IMR-90 (cell line): ENCODE measurements around the gene SLC6A12. TPM values are rescaled to one million over a fixed set of nuclear protein-coding genes. Genes with fewer than 3 reads are reported as not detected.

Experiments
- ATAC-seq: fragments of 200-7000 bp; cut with Tn5 transposase; 2 replicates; pipeline ENCODE4 v1.9.1; 2020; ENCODE audit warnings: low read depth, mild to moderate bottlenecking, moderate library complexity
- BruUV-seq: library from RNA; stranded (reverse); fragments of 400-500 nt; replicated peaks from 2 replicates; lab custom pipeline; 2021; lab: Mats Ljungman, UMichigan
- CTCF ChIA-PET: fragments of 300-600 bp; formaldehyde crosslinking; extraction: SDS; loops from one replicate; lab custom pipeline; 2021; ENCODE audit warnings: antibody characterized with exemption; lab: Yijun Ruan, JAX
- POLR2A ChIA-PET: fragments of 300-600 bp; sonication (Branson Sonifier 250); formaldehyde crosslinking; loops from one replicate; lab custom pipeline; 2022; ENCODE audit warnings: antibody characterized with exemption; ENCODE audit not compliant: unreplicated experiment; lab: Charles Lee
- DNase-seq: peaks from one replicate; pipeline ENCODE4 v3.0.0; 2013
- H2AFZ ChIP-seq: replicated peaks from 2 replicates; pipeline ENCODE3; 2013; ENCODE audit warnings: low read length, mild to moderate bottlenecking; ENCODE audit not compliant: poor library complexity
- H2AK5ac ChIP-seq: 2 replicates; pipeline ENCODE4 v1.6.1; 2013; ENCODE audit warnings: low read depth, low read length, inconsistent platforms
- H2AK9ac ChIP-seq: replicated peaks from 2 replicates; pipeline ENCODE3; 2013; ENCODE audit warnings: mild to moderate bottlenecking, low read depth, low read length, moderate library complexity; ENCODE audit not compliant: poor library complexity
- H2BK120ac ChIP-seq: 2 replicates; pipeline ENCODE4 v1.6.1; 2013; ENCODE audit warnings: low read depth, low read length, inconsistent platforms
- H2BK15ac ChIP-seq: 3 replicates; pipeline ENCODE4 v1.6.1; 2013; ENCODE audit warnings: low read depth, low read length, inconsistent platforms
- H2BK20ac ChIP-seq: 2 replicates; pipeline ENCODE4 v1.6.1; 2013; ENCODE audit warnings: low read depth, mild to moderate bottlenecking, inconsistent platforms, low read length, moderate library complexity
- H2BK5ac ChIP-seq: 2 replicates; pipeline ENCODE4 v1.6.1; 2013; ENCODE audit warnings: mild to moderate bottlenecking, low read depth, low read length, inconsistent platforms; ENCODE audit not compliant: poor library complexity, severe bottlenecking
- H3K14ac ChIP-seq: replicated peaks from 2 replicates; pipeline ENCODE4 v1.6.1; 2013; ENCODE audit warnings: low read depth, low read length, inconsistent platforms
- H3K18ac ChIP-seq: 2 replicates; pipeline ENCODE4 v1.6.1; 2013; ENCODE audit warnings: low read depth, low read length, control low read depth
- H3K23ac ChIP-seq: 2 replicates; pipeline ENCODE4 v1.6.1; 2013; ENCODE audit warnings: low read depth, low read length, inconsistent platforms
- H3K27ac ChIP-seq: 2 replicates; pipeline ENCODE4 v1.5.1; 2013; ENCODE audit warnings: mild to moderate bottlenecking, control low read depth, low read length; ENCODE audit not compliant: insufficient read depth
- H3K27me3 ChIP-seq: 2 replicates; pipeline ENCODE4 v1.6.1; 2013; ENCODE audit warnings: low read length; ENCODE audit not compliant: control insufficient read depth, insufficient read depth
- H3K36me3 ChIP-seq: 2 replicates; pipeline ENCODE4 v1.6.1; 2013; ENCODE audit warnings: low read length, mixed read lengths; ENCODE audit not compliant: control insufficient read depth, insufficient read depth
- H3K4ac ChIP-seq: 2 replicates; pipeline ENCODE4 v1.6.1; 2013; ENCODE audit warnings: low read depth, low read length, inconsistent platforms
- H3K4me1 ChIP-seq: 2 replicates; pipeline ENCODE4 v1.6.1; 2013; ENCODE audit warnings: low read length, mixed read lengths; ENCODE audit not compliant: control insufficient read depth, insufficient read depth
- H3K4me2 ChIP-seq: 2 replicates; pipeline ENCODE4 v1.6.1; 2013; ENCODE audit warnings: low read depth, mild to moderate bottlenecking, control low read depth, low read length, moderate library complexity
- H3K4me3 ChIP-seq: 2 replicates; pipeline ENCODE4 v1.5.1; 2013; ENCODE audit warnings: low read depth, mild to moderate bottlenecking, control low read depth, low read length, moderate library complexity; ENCODE audit not compliant: insufficient read depth
- H3K56ac ChIP-seq: 2 replicates; pipeline ENCODE4 v1.6.1; 2013; ENCODE audit warnings: low read length, inconsistent platforms; ENCODE audit not compliant: insufficient read depth; ENCODE audit errors: extremely low read depth
- H3K79me1 ChIP-seq, 2 experiments: 2 replicates each; pipeline ENCODE4 v1.6.1; 2013; ENCODE audit warnings: low read length in 2 of 2, inconsistent platforms in 1 of 2, low read depth in 1 of 2
- H3K9ac ChIP-seq: 2 replicates; pipeline ENCODE4 v1.6.1; 2013; ENCODE audit warnings: low read depth, low read length, control low read depth
- H3K9me1 ChIP-seq: 2 replicates; pipeline ENCODE4 v1.6.1; 2013; ENCODE audit warnings: low read length, inconsistent platforms; ENCODE audit not compliant: insufficient read depth
- H3K9me3 ChIP-seq: 2 replicates; pipeline ENCODE4 v1.6.1; 2013; ENCODE audit warnings: low read length; ENCODE audit not compliant: control insufficient read depth, insufficient read depth
- H4K20me1 ChIP-seq: 2 replicates; pipeline ENCODE4 v1.6.1; 2013; ENCODE audit warnings: low read length, inconsistent platforms; ENCODE audit not compliant: insufficient read depth
- H4K5ac ChIP-seq: 2 replicates; pipeline ENCODE4 v1.6.1; 2013; ENCODE audit warnings: mild to moderate bottlenecking, low read depth, low read length, control low read depth
- H4K8ac ChIP-seq, 2 experiments: 2 replicates each; pipeline ENCODE4 v1.6.1; 2013; ENCODE audit warnings: low read depth in 2 of 2, low read length in 2 of 2, control low read depth in 1 of 2, inconsistent platforms in 1 of 2
- H4K91ac ChIP-seq: 2 replicates; pipeline ENCODE4 v1.6.1; 2013; ENCODE audit warnings: low read depth, low read length, inconsistent platforms; ENCODE audit not compliant: insufficient read depth
- BHLHE40 ChIP-seq: fragments of 150-350 bp; IDR thresholded peaks from 2 replicates; pipeline ENCODE4 v1.6.1; 2016; ENCODE audit warnings: mild to moderate bottlenecking, low read depth, low read length
- CEBPB ChIP-seq: IDR thresholded peaks from 2 replicates; pipeline ENCODE4 v1.6.1; 2012; ENCODE audit warnings: low read depth, low read length, improper control_type of control experiment
- CHD1 ChIP-seq: IDR thresholded peaks from 2 replicates; pipeline ENCODE4 v1.6.1; 2012; ENCODE audit warnings: low read depth, low read length, improper control_type of control experiment
- ELK1 ChIP-seq: fragments of 150-350 bp; IDR thresholded peaks from 2 replicates; pipeline ENCODE4 v1.6.1; 2016; ENCODE audit warnings: low read depth, mild to moderate bottlenecking, low read length, moderate library complexity, borderline replicate concordance
- FOS ChIP-seq: fragments of 150-350 bp; IDR thresholded peaks from 2 replicates; pipeline ENCODE4 v1.6.1; 2016; ENCODE audit warnings: low read depth, low read length
- MAZ ChIP-seq: IDR thresholded peaks from 2 replicates; pipeline ENCODE4 v1.6.1; 2012; ENCODE audit warnings: low read depth, mild to moderate bottlenecking, low read length, improper control_type of control experiment, moderate library complexity, borderline replicate concordance
- MXI1 ChIP-seq: IDR thresholded peaks from 2 replicates; pipeline ENCODE4 v1.6.1; 2012; ENCODE audit warnings: low read depth, mild to moderate bottlenecking, low read length, moderate library complexity, borderline replicate concordance
- NFE2L2 ChIP-seq: fragments of 150-350 bp; IDR thresholded peaks from 2 replicates; pipeline ENCODE4 v1.6.1; 2016; ENCODE audit warnings: low read depth, mild to moderate bottlenecking, low read length
- POLR2A ChIP-seq: IDR thresholded peaks from 2 replicates; pipeline ENCODE4 v1.6.1; 2012; ENCODE audit warnings: mild to moderate bottlenecking, low read depth, low read length
- RAD21 ChIP-seq: IDR thresholded peaks from 2 replicates; pipeline ENCODE4 v1.6.1; 2012; ENCODE audit warnings: low read length, improper control_type of control experiment
- RCOR1 ChIP-seq: IDR thresholded peaks from 2 replicates; pipeline ENCODE4 v1.6.1; 2012; ENCODE audit warnings: mild to moderate bottlenecking, low read length, improper control_type of control experiment; ENCODE audit not compliant: insufficient replicate concordance
- SMC3 ChIP-seq: fragments of 150-350 bp; IDR thresholded peaks from 2 replicates; pipeline ENCODE4 v1.6.1; 2016; ENCODE audit warnings: low read depth, mild to moderate bottlenecking, antibody characterized with exemption, low read length, moderate library complexity
- WGBS, 2 experiments: methylation state at CpG; one replicate each; pipeline versions ENCODE4 v1.1.5 to v1.1.7; 2013; ENCODE audit warnings: missing lambda C conversion rate in 2 of 2; ENCODE audit not compliant: insufficient read length in 1 of 2; ENCODE audit errors: extremely low coverage in 2 of 2; 5-methylcytosine and 5-hydroxymethylcytosine counted together
- dilution Hi-C: fragments of 300-500 bp; cut with HindIII; formaldehyde crosslinking; loops from one replicate; pipeline ENCODE4 v1.14.3; 2018; ENCODE audit warnings: low sequenced_read_pairs; ENCODE audit not compliant: unreplicated experiment
- in situ Hi-C: fragments of 300-500 bp; cut with MboI; formaldehyde crosslinking; loops from 3 replicates; pipeline ENCODE4 v1.14.3; 2019; ENCODE audit warnings: low sequenced_read_pairs, inconsistent platforms, mixed read lengths
- intact Hi-C: fragments of 100-400 bp; cut with micrococcal nuclease; formaldehyde crosslinking; loops from 2 replicates; pipeline ENCODE4 v1.10.0; 2022
- polyA plus RNA-seq, 3 experiments: library from polyadenylated mRNA; depleted of rRNA; stranded (reverse); fragments of >200 nt; gene quantifications; 2 replicates each; pipeline ENCODE4 v1.2.3, GENCODE V29; 2012; ENCODE audit warnings: low replicate concordance in 1 of 3
- total RNA-seq: library from RNA; depleted of rRNA; stranded (reverse); fragments of >200 nt; gene quantifications from 2 replicates; pipeline ENCODE4 v1.2.3, GENCODE V29; 2012

Gene SLC6A12
- total and polyA plus RNA-seq, 2 of the 4 experiments (the other 2 are of a cell fraction) = not detected

GRCh38 chr12:198705-199104, 15.3 kb downstream of the SLC6A12 start:
- H2AK5ac ChIP-seq = no peak overlapping the region
- dilution Hi-C loops = no loop called here
- no peaks in the 10 kb centered on the region for H3K79me1 ChIP-seq
- H2BK15ac ChIP-seq = no peak overlapping the region
- TF ChIP-seq MAZ = no peak
- TF ChIP-seq POLR2A = no peak
- no peak for TF ChIP-seq RAD21
- TF ChIP-seq CHD1 = no peak
- TF ChIP-seq BHLHE40 = no peak
- no peak for TF ChIP-seq FOS
- TF ChIP-seq NFE2L2 = no peak
- no peak for TF ChIP-seq MXI1
- TF ChIP-seq RCOR1 = no peak
- no peak for TF ChIP-seq SMC3
- no peak for TF ChIP-seq ELK1
- TF ChIP-seq CEBPB = no peak
- H3K4ac ChIP-seq = no peak overlapping the region
- ATAC-seq (no peak), DNase-seq (no peak)
- H4K20me1 ChIP-seq = no peaks in the 10 kb centered on the region
- no peak overlapping the region for H3K56ac ChIP-seq
- BruUV-seq = no TSS peak
- H2AK9ac ChIP-seq = no peak overlapping the region
- WGBS, 2 experiments = 21% methylated on average over 2 of the region's 9 CpGs; no CpG with 5 or more reads in 1 of the 2 experiments
- H3K9me1 ChIP-seq = peaks cover 6% of the 10 kb centered on the region; the same call in 1 of the 2 replicates
- H3K36me3 ChIP-seq = no peaks in the 10 kb centered on the region
- no peak overlapping the region for H4K5ac ChIP-seq
- in situ Hi-C loops = no loop called here
- no peak overlapping the region for H3K23ac ChIP-seq
- peaks cover 57% of the 10 kb centered on the region for H3K27me3 ChIP-seq
- H4K8ac ChIP-seq = no peak overlapping the region
- H3K18ac ChIP-seq = no peak overlapping the region
- no peak overlapping the region for H3K4me3 ChIP-seq
- no peak overlapping the region for H2AFZ ChIP-seq
- H2BK120ac ChIP-seq = no peak overlapping the region
- no peaks in the 10 kb centered on the region for H3K4me1 ChIP-seq
- H3K9ac ChIP-seq = no peak overlapping the region
- H3K9me3 ChIP-seq = no peaks in the 10 kb centered on the region
- no peak overlapping the region for H2BK20ac ChIP-seq
- no peak overlapping the region for H3K4me2 ChIP-seq
- H4K91ac ChIP-seq = no peak overlapping the region
- no peak overlapping the region for H3K14ac ChIP-seq
- H3K27ac ChIP-seq = no peak overlapping the region
- no peak overlapping the region for H2BK5ac ChIP-seq
- CTCF ChIA-PET = interaction anchor here (1.0 to 1.1 kb wide), 2 partner anchors 9 to 22 kb away, joined by 3 read pairs; no protein-coding TSS in a partner anchor
- intact Hi-C loops = no loop called here
- POLR2A ChIA-PET = no interaction called here
